ENCODE results near the gene ACVRL1.
A peak's percentile ranks its signal among the peaks of the same experiment; 100 is the strongest.

ACVRL1 gene

GRCh38 chr12:51898506-51898905 is 8.8 kb upstream of the ACVRL1 start:
- no peak for DNase-seq (ENCODE audit: low spot score)

- no peak for DNase-seq (ENCODE audit: low spot score)
These were observed 8.4 kb upstream of the ACVRL1 start for GRCh38 chr12:51898937-51899336.

- DNase-seq (ENCODE audit: low spot score): no peak
These were observed 6.9 kb upstream of the ACVRL1 start for GRCh38 chr12:51900323-51900889.

- DNase-seq (ENCODE audit: low spot score): no peak
These were observed 6.0 kb upstream of the ACVRL1 start for GRCh38 chr12:51901121-51901817.

- no peak for DNase-seq (ENCODE audit: low spot score)
These were observed 5.4 kb upstream of the ACVRL1 start for GRCh38 chr12:51901881-51902280.

GRCh38 chr12:51904951-51905470 is 2.3 kb upstream of the ACVRL1 start:
- DNase-seq (ENCODE audit: low spot score): no peak

GRCh38 chr12:51905471-51906429 is 1.6 kb upstream of the ACVRL1 start:
- no peak for DNase-seq (ENCODE audit: low spot score)

- no peak for DNase-seq (ENCODE audit: low spot score)
These were observed 748 bp upstream of the ACVRL1 start for GRCh38 chr12:51906430-51907082.

GRCh38 chr12:51907856-51908425 is 637 bp downstream of the ACVRL1 start:
- no peak for DNase-seq (ENCODE audit: low spot score)

- no peak for DNase-seq (ENCODE audit: low spot score)
These were observed 1.7 kb downstream of the ACVRL1 start for GRCh38 chr12:51908876-51909592.

GRCh38 chr12:51910168-51910567 is 2.9 kb downstream of the ACVRL1 start:
- DNase-seq (ENCODE audit: low spot score): no peak

- no peak for DNase-seq (ENCODE audit: low spot score)
These were observed 3.4 kb downstream of the ACVRL1 start for GRCh38 chr12:51910691-51911090.

- no peak for DNase-seq (ENCODE audit: low spot score)
These were observed 4.0 kb downstream of the ACVRL1 start for GRCh38 chr12:51911307-51911706.

- DNase-seq (ENCODE audit: low spot score): peak; percentile 72
These were observed 4.7 kb downstream of the ACVRL1 start for GRCh38 chr12:51911788-51912711.

- DNase-seq (ENCODE audit: low spot score): peak; percentile 75
These were observed 6.0 kb downstream of the ACVRL1 start for GRCh38 chr12:51913071-51914033.

GRCh38 chr12:51914034-51914923 is 7.0 kb downstream of the ACVRL1 start:
- peak; percentile 85 for DNase-seq (ENCODE audit: low spot score)

GRCh38 chr12:51915003-51915625 is 7.8 kb downstream of the ACVRL1 start:
- no peak for DNase-seq (ENCODE audit: low spot score)

Measured in SK-N-DZ (cell line).